GM21717 (cell line): ENCODE measurements around the gene FUT8.

ENCODE experiments used
- ATAC-seq: cut with Tn5 transposase; IDR thresholded peaks from one replicate; pipeline ENCODE4 v1.9.1; 2021; ENCODE audit warnings: mild to moderate bottlenecking, moderate library complexity; ENCODE audit not compliant: unreplicated experiment

The FUT8 gene

DNA sequence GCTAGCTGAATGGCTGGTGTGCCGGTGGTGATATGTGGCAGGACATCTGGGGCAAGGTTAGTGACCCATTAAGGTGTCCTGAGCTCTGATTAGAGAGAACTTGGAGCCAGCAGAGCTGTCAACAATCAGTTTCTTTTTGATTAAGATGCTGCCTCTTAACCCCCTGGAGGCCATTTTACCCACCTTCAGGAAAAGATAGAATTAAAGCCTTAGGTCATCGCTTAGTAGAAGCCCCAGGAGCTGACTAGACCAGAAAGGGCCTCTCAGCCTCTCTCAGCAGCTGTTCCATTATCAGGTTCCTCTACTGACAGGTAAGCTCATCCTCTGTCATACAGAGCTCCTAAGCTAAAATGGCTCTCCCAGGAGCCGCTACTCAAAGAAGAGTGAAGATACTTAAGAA lies 339.0 kb downstream of the FUT8 start:
- no peak for ATAC-seq

DNA sequence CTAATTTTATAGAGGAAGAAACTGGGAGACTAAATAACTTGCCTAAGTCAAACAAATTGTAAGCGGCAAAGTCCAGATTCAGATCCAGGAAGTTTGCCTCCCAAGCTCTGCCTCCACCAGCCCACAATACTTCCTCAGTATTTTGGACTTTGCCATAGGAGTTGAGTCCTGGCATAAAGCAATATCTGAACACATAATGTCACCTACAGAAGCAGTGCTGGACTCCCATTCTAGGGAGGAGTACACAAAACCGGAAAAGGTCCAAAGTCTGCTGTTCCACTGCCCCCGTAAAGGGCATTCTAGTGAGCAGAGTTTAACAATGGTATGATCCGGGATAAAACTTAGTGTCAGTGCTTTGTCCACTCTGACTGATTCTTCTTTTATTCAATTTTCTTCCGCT lies 340.5 kb downstream of the FUT8 start:
- ATAC-seq, result no peak

DNA sequence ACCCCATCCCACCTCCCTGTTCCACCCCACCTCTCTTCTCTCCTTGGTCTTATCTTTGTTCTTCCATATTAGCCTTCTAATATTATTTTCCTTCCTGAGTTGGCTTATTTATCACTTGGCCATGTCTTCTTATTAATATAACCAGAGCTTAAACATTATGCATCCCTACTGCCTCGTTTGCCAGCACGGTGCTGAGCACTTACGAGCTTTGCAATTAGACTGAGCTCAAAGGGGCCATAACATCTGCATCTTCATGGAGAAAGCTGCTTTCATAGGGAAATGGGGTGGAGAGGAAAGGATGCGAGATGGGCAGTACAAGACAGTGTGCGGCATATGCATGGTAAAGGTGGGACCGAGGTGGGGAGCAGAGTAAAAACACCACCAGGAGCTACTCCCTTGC lies 342.8 kb downstream of the FUT8 start:
- no peak for ATAC-seq

DNA sequence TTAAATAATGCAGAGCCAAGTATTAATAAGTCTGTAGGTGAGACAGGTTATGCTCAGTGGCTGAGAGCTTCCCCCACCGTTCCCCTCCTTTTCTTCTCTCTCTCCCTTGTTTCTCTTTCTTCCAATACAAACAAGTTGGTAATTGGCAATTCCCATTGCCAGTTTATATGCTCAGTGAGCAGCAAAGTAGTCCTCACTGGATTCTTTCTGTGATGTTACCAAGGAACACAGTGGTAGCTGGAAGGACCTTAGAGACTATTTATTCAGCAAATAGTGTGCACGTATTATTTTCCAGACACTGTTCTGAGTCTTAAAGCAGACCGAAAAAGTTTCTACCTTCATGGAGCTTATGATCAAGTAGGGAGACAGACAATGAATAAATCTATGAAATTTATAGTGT lies 344.4 kb downstream of the FUT8 start:
- no peak for ATAC-seq

DNA sequence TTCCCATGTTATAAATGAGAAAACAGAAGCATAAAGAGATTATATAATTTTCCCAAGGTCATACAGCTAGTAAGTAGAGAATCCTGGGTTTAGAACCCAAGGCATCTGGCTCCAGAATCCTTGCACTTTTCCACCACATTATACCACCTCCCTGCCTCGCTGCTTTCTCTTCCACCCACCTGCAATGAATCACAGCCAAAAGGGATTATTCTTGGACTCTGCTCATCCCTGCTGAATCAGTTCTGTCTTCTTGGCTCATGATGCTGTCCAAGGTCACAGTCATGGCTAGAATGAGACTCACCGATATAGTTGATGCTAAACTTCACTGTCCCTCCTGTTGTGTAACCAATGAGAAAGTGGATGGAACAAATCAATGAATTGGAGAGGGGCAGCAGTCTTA lies 356.6 kb downstream of the FUT8 start:
- no peak for ATAC-seq

DNA sequence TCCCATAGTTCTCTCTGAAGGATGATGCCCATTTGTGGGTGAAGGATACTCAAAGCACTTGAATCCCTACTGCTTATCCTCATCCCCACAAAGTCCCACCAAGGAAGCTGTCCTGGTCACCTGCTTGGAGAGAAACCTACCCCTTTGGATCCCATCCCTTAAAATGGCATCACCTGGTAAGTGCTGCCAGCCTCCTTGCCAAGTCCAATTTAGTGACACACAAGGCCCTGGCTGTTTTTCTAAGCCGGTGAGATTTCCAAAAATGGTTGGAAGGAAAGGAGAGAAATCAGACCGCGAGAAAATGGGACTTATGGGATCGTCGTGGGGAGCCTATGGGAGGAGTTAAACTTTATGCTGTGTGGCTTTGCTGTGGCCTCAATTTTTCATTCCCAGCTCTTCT lies 358.2 kb downstream of the FUT8 start:
- ATAC-seq, result no peak

DNA sequence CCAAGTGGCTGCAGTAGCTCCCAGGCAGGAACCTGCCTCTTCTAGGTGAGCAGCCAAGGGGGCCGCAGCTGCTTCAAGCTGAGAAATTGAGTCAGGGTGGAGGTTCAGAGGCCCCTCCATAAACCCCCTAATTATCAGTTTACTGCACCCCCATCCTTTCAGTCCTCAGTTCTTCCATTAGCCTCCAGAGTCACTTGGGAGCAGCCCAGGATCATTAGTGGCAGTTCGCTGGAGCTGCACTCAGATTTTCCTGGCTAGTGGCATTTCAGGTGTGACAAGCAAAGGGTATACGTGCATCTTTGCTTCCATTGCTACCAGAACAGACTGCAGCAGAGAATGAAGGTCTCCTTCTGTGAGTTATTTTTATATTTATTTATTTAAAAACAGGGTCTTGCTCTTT lies 358.7 kb downstream of the FUT8 start:
- no peak for ATAC-seq

DNA sequence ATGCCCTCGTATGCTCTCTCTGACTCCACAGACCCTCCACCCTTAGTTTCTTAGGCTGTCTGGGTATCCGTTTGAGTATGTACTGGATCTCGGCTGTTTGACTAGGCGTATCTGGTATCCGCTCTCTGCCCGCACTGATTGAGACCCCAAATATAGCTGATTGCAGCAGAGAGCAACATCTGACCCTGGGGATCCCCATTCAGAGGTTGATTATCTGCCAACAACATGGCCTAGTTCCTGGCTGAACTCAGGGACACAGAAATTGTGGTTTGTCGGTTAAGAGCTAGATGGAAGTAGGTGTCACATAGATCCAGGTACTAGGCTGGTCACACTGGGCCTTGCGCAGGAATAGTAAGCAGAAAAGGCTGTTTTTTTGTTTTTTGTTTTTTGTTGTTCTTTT lies 359.9 kb downstream of the FUT8 start:
- no peak for ATAC-seq

DNA sequence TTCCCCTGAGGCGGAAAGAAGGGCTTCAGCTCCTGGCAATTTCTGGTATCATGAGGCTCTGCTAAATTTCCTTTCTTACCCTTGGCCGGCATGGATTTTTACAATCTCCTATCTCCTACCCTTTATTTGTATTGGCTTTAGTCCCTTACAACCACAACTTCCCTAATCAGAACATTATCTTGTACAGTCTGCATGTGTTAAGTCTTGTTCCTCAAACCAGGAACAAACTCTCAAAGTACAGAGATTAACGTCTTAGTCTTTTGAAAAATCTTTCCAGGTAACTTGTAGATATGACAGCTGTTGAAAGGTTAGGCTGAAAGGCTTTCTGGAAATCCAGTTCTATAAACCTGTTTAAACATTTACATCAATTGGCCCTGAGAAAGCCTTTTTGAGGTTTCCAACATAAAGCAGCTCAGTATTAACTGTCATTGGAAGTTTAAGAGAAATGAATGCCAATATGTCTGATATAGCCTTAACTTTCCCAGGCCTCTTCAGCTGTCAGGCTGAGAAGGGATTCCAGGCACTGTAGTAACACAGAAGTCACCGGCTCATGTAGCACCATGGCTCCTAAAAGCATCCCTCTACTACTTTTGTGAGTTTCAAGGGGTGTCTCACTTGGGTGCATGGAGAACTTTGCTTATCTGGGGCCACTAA lies 360.5 kb downstream of the FUT8 start:
- no peak for ATAC-seq

DNA sequence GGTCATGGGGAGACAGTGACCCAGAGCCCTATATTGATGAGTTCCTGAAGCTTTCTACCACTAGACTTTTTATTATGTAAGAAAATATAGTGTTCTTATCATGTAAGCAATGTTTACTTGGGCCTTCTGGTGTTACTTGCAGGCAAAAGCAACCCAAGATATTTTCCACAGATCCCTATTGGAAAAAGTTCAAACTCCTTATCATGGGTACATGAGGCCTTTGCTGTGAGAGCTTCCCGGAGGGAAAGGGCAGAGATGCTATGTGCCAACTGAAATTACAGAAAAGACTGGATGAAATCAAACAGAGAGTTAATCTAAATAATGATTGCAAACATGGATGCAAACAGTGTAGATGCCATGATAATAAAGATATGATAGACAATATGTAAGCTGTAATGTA lies 361.5 kb downstream of the FUT8 start:
- ATAC-seq, result no peak

DNA sequence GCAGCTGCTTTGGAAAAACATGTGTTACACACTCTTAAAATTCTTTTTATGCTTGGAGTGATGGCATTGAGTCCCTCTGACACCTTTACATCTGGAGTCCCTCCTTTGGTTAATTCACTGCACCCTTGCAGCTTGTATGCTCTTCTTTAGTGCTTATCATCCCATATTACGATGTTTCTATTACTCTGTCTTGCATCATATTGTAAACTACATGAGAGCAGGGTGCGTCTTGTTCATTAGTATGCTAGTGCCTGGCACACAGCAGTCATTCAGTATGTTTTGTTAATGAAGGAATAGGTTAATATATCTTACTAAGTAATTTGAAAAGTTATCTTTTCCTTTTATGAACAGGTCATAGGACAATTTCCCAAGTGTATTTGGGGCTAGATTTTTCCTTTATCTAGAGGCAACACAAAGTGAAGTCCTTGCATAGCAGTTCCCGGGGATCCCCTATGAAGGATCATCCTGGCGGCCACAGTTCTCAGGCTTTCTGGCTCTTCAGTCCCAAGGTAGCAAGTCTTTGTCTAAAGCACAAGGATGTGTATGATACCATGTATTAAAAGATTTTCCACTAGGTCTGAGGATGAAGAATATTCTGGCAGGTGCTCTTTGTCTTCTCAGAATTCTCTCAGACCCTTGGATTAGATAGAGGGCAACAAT lies 363.8 kb downstream of the FUT8 start:
- ATAC-seq, result no peak

DNA sequence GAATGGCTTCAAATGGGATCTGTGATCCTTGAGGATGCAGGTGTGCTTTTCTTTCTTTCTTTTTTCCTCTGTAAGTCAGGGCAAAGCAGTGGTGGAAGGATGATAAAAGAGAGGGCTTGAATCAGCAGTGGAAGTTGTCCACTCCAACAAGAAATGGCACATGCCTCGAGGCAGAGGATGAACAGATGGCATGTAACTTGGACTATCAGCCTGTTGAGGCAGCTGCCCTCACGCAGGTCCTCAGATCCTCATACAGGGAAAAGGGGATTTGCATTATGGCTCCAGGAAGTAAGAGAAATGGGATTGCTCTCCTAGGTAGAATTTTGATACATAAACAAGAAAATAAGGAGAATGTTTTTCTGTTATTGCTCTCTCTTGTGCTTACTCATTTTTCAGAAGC lies 368.0 kb downstream of the FUT8 start:
- ATAC-seq, result no peak

DNA sequence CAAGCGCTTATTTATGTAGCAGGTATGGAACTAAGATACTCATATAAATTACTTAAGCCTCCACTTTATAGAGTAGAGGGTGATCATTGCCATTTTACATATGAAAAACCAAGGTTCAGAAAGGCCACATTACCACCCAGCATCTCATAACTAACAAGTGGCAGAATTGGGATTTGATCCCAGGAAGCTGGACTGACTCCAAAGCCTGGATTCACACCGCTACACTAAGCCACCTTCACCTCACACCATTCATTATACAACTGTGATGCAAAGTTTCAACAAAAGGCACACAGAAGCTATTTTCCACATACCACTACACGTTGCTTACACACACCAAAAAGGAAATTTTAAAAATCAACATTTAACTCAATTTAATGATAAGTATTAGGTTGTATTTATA lies 370.6 kb downstream of the FUT8 start:
- ATAC-seq, result no peak

DNA sequence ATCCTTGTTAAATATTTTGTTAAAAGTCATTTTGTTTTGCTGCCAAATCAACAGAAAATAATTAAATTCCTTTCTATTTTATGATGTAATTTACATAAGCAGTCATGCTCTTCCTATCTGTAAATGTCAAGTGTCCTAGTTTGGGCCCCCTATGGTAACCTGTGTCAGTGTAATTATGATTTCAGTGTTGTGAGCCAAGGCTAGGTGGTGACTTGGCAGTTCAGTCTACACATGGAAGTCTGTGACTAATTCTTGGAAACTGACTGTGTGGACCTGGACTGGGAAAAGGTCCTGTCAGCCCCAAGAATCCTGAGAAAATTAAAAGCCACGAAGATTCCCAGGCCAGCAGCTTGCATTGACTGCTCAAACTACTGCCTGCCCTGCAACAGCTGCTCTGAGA lies 371.0 kb downstream of the FUT8 start:
- no peak for ATAC-seq

DNA sequence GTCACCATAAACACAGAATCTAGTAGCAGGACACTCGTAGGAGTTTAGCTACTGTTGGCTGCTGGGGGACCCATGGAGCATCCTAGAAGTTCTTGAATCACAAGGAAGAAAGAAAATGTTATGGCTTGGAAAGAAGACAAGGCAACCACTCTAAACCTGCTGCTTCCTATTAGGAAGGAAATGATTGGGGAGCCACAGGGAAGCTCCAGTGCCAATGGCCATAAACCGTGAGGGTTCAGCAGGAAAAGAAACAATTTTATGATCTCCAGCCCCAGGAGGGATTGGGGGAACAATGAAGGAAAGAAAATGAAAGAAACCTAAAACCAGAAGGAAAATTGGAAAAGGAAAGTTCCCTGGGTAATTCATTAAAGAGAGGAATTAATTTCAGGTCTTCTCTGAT lies 372.0 kb downstream of the FUT8 start:
- no peak for ATAC-seq

DNA sequence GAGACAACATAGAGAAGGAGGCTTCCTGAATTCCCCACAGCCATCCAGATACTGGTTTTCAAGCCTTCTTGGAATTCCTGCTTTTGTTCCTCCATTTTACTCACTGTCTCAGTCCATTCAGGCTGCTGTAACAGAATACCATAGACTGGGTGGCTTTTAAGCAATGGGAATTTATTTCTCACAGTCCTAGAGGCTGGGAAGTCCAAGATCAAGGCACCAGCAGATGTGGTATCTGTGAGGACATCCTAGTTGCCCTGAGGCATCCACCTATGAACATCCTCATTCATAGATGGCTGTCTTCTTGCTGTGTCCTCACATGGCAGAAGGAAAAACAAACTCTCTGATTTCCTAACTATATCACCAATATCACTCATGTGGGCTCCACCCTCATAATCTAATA lies 374.9 kb downstream of the FUT8 start:
- no peak for ATAC-seq

DNA sequence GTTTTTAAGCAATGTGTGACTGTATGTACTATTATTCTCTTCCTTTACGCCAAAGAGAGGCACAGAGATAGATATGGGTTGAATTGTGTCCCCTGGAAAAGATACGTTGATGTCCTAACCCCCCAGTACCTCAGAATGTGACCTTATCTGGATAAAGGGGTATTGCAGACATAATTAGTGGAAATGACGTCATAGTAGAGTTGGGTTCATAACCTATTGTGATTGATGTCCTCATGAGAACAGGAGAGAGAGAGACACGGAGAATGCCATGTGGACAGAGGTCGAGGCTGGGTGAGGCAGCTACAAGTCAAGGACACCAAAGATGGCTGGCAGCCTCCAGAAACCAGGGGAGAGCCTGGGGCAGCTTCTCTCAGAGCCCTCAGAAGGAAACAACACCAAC lies 376.3 kb downstream of the FUT8 start:
- ATAC-seq, result no peak

DNA sequence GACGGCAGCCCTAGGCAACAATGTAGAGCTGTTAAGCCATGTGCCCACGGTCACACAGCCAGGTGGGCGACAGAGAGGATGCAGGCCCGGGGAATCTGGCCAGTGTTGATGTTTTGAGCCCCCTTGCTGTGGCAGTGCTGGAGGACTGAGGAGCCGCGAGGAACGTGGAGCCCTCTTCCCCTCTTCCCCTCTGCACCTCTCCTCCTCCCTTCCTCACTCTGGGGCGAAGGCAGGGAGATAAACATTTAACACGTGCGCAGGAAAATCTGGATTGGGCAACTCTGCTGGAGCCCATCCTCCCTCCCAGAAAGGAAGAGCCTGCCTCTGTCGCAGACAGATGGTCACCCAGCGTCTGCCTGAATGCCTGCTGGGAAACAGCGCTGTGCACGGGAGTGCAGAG lies 376.8 kb downstream of the FUT8 start:
- ATAC-seq, result no peak

DNA sequence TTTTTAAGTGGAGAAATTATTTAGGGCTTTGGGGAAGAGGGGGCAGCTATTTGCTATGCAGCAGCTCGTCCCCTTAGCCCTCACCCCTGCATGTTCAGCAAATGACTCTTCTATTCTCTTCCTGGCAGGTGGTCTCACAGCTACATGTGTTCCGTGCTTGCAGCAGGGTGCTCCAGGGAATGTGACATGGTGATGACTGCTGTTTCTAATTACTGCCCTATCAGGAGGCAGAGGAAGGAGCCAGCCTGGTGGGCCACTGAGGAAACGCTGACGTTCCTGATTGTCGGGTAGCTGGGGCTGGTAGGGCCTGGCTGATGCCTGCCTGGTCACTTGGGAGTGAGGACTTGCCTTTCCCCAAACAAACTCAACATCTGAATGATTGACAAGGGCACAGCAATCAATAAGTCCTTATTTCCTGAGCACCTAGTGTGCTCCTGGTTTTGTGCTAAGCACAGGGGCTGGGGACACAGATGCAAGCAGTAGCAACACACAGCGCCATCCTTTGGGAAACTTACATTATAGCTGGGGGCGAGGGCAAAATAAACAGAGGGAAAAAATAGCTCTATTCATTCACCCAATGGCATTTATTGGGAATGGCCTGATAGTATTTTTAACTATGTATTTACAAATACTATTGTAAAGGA lies 377.8 kb downstream of the FUT8 start:
- ATAC-seq, result no peak

DNA sequence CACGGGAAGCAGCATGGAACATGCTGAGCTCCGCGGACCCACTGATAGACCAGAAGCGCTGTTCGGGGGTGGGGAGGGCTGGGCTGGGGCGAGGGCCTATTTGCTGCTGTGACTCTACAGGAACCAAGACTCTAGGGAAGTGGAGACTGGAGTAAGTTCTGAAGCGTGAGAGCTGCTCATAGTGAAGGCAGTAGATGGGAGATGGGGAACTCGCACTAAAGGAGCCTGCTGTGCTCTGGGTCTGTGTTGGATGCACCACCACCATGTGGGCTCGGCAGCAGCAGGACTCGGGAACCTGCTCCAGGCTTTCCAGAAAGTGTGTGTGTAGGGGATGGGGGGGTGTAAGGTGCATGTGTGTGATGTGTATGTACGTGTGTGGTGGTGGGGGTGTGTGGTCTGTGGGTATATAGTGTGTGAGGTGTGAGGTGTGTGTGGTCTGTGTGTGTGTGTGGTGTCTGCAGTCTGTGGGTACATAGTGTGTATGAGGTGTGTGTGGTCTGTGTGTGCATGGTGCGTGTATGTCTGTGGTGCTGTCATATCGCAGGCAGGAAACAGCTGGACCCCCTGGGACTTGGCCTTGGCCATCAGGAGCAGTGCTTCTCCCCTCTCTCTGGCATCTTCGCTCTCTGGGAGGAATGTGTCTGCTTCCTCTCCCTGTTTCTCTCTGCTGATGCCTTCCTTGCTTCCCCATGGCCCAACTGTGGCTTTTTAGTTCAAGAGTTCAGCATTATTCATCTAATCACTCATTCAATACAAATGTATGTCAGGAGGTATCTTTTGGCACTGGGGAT lies 378.9 kb downstream of the FUT8 start:
- no peak for ATAC-seq

DNA sequence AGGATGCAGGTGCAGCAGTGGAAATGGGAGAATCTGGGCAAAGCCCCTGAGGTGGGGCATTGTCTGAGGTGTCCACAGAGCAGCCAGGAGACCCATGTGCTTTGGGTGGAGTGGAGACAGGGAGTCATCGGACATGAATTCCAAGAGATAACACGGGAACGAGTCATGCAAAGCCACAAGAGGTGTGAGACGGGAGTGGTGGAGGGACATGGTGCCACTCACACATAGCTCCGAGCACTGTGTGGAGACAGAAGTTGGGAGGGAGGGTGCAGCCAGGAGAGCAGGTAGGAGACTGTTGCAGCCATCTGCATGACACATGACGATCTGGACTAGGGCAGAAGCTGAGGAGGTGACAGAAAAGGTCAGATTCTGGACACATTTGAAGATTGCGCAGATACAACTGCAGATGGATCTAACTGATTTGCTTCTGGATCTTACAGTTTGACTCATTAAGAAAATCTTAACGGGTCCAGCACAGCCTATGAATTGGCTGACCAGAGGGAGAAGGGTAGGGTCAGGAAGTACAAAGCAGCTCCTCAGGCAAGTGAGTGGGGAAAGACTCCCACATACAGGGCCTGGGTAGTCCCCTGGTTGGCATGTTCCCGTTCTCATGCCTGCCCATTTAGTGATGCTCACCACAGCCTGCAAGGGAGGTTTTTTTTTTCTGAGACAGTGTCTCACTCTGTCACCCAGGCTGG lies 379.8 kb downstream of the FUT8 start:
- no peak for ATAC-seq
